GM12878 (cell line): Measurements from ENCODE around the gene PTS. TPM values are rescaled to one million over a fixed set of nuclear protein-coding genes. Genes with fewer than 3 reads are reported as not detected.

Experiments
- ATF7 ChIP-seq: fragments of 450-650 bp; IDR thresholded peaks from 2 replicates; pipeline ENCODE4 v1.6.1; 2016; ENCODE audit warnings: low read depth, mild to moderate bottlenecking
- CBFB ChIP-seq: IDR thresholded peaks from 2 replicates; pipeline ENCODE4 v1.6.1; 2016; ENCODE audit warnings: antibody characterized with exemption, low read depth
- GABPA ChIP-seq: IDR thresholded peaks from 2 replicates; pipeline ENCODE4 v1.6.1; 2014; ENCODE audit warnings: antibody characterized with exemption, low read depth, mild to moderate bottlenecking, inconsistent platforms
- HCFC1 ChIP-seq: fragments of 150-350 bp; IDR thresholded peaks from 2 replicates; pipeline ENCODE4 v1.6.1; 2014; ENCODE audit warnings: low read length
- IKZF1 ChIP-seq: fragments of 450-650 bp; conservative IDR thresholded peaks from 2 replicates; pipeline ENCODE4 v1.6.1; 2017; ENCODE audit warnings: antibody characterized with exemption, mild to moderate bottlenecking
- JUNB ChIP-seq: IDR thresholded peaks from 2 replicates; pipeline ENCODE4 v1.6.1; 2016; ENCODE audit warnings: antibody characterized with exemption, mild to moderate bottlenecking
- NR2F1 ChIP-seq: fragments of 450-650 bp; conservative IDR thresholded peaks from 2 replicates; pipeline ENCODE4 v1.6.1; 2017; ENCODE audit warnings: mild to moderate bottlenecking
- PRDM15 ChIP-seq: fragments of 450-650 bp; formaldehyde crosslinking; IDR thresholded peaks from 2 replicates; pipeline ENCODE4 v1.4.0; 2020; ENCODE audit warnings: mild to moderate bottlenecking, moderate library complexity
- TAF1 ChIP-seq: IDR thresholded peaks from 2 replicates; pipeline ENCODE4 v1.6.1; 2011; ENCODE audit warnings: mild to moderate bottlenecking, low read depth, low read length, borderline replicate concordance
- TARDBP ChIP-seq: IDR thresholded peaks from 2 replicates; pipeline ENCODE4 v1.6.1; 2016; ENCODE audit warnings: borderline replicate concordance
- polyA plus RNA-seq, 11 experiments: library from polyadenylated mRNA; depleted of rRNA in 4 of 11; unstranded in 6 of 11; stranded (reverse) in 5 of 11; fragments of >200 nt; fragmentation: Nextera tagmentation in 4 of 11; fragmentation: Illumina TruSeq in 1 of 11; extraction: Ambion mirVana in 4 of 11; extraction: Trizol in 1 of 11; gene quantifications; 1 replicate in 1 of 11; 2 replicates in 10 of 11; pipeline versions ENCODE4 v1.2.1 to v1.2.3, GENCODE V29; 2011 to 2016; ENCODE audit warnings: inconsistent platforms in 2 of 11, missing spikeins in 2 of 11, low read depth in 1 of 11
- total RNA-seq, 4 experiments: library from RNA; depleted of rRNA in 3 of 4; stranded (reverse); fragments of >200 nt in 3 of 4; fragmentation: Illumina TruSeq in 1 of 4; extraction: Trizol in 1 of 4; gene quantifications; 2 replicates each; pipeline versions ENCODE4 v1.2.1 to v1.2.3, GENCODE V29; 2013 to 2021
- TF ChIP-seq, protein P1 (sequence below): fragments of 450-650 bp; IDR thresholded peaks from 2 replicates; pipeline ENCODE4 v1.6.1; 2018; ENCODE audit warnings: borderline replicate concordance, mild to moderate bottlenecking; ENCODE audit not compliant: partially characterized antibody

PTS gene
- total and polyA plus RNA-seq, 10 of the 15 experiments (the other 5 are each of a cell fraction or from before 2014, with no cell fraction given) = 11.7 to 47.6 (median 15.5) TPM

GRCh38 chr11:112235750-112236390 is 9.6 kb downstream of the PTS start (continued):
- TF ChIP-seq PRDM15 (no peak), NR2F1 (no peak), IKZF1 (no peak), CBFB (no peak), TAF1 (no peak), ATF7 (no peak), HCFC1 (no peak), JUNB (no peak), TARDBP (no peak), GABPA (no peak)
- TF ChIP-seq, protein P1, sequence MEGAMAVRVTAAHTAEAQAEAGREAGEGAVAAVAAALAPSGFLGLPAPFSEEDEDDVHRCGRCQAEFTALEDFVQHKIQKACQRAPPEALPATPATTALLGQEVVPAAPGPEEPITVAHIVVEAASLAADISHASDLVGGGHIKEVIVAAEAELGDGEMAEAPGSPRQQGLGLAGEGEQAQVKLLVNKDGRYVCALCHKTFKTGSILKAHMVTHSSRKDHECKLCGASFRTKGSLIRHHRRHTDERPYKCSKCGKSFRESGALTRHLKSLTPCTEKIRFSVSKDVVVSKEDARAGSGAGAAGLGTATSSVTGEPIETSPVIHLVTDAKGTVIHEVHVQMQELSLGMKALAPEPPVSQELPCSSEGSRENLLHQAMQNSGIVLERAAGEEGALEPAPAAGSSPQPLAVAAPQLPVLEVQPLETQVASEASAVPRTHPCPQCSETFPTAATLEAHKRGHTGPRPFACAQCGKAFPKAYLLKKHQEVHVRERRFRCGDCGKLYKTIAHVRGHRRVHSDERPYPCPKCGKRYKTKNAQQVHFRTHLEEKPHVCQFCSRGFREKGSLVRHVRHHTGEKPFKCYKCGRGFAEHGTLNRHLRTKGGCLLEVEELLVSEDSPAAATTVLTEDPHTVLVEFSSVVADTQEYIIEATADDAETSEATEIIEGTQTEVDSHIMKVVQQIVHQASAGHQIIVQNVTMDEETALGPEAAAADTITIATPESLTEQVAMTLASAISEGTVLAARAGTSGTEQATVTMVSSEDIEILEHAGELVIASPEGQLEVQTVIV = no peak
- TF ChIP-seq, all 136 proteins: peak for 0
